ENCODE results near the gene TRIM29. TPM values are rescaled to one million over a fixed set of nuclear protein-coding genes. Genes with fewer than 3 reads are reported as not detected.

TRIM29 gene
- total RNA-seq, 2 donors from 2014 or later, result not detected

DNA sequence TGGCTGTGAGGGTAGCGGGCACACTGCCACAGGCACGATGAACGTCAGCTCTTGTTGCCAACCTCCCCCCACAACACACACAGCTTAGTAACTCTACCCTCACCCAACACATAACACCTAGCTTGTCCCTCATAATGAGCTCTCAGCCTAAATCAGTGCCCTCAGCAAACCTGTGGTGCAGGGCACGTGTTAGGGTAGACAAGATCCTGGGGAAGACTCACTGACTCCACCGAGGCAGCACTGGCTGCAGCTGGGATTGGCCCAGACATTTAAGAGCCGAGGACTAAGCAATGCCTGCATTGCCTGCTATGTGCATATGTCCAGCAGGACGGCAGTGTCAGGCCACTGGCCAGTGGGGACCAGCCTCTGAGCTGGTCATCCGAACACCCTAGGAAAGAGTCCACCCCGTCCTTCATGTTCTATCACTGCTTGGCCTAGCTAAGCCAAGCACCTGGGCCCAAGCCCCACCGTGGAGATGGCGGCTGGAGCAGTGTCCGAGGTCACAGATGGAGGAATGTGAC, 32.9 kb upstream of the TRIM29 start:
- Histone ChIP-seq H3K27me3 (ENCODE audit: control insufficient read depth, insufficient read depth, low read length, poor library complexity, severe bottlenecking) (peaks cover 97% of the 10 kb centered on the region), H3K27ac (ENCODE audit: low read depth, low read length) (no peak overlapping the region), H3K4me1 (ENCODE audit: control insufficient read depth, insufficient read depth, low read length) (no peaks in the 10 kb centered on the region), H3K36me3 (ENCODE audit: control insufficient read depth, insufficient read depth, low read length) (no peaks in the 10 kb centered on the region), H3K9ac (ENCODE audit: extremely low read depth, low read length, poor library complexity, severe bottlenecking) (no peak overlapping the region), H3K4me3 (ENCODE audit: low read length) (no peak overlapping the region), H3K9me3 (ENCODE audit: control insufficient read depth, low read length) (no peaks in the 10 kb centered on the region)
- Mint-ChIP-seq H3K27ac (no peak overlapping the region), H3K4me3 (no peak overlapping the region), H3K36me3 (ENCODE audit: low read depth) (no peaks in the 10 kb centered on the region), H3K9me3 (no peaks in the 10 kb centered on the region), H3K27me3 (ENCODE audit: insufficient read depth) (peaks cover 92% of the 10 kb centered on the region), H3K4me1 (peaks cover 4% of the 10 kb centered on the region)
- no peak for TF ChIP-seq CTCF (conservative IDR thresholded peaks at IDR 0.05)
- 89 to 92% methylated on average over 10 to 12 of the region's 12 CpGs for WGBS, 2 experiments (ENCODE audit: insufficient coverage in 1 of 2, insufficient read length in 1 of 2)
- no peak for DNase-seq

DNA sequence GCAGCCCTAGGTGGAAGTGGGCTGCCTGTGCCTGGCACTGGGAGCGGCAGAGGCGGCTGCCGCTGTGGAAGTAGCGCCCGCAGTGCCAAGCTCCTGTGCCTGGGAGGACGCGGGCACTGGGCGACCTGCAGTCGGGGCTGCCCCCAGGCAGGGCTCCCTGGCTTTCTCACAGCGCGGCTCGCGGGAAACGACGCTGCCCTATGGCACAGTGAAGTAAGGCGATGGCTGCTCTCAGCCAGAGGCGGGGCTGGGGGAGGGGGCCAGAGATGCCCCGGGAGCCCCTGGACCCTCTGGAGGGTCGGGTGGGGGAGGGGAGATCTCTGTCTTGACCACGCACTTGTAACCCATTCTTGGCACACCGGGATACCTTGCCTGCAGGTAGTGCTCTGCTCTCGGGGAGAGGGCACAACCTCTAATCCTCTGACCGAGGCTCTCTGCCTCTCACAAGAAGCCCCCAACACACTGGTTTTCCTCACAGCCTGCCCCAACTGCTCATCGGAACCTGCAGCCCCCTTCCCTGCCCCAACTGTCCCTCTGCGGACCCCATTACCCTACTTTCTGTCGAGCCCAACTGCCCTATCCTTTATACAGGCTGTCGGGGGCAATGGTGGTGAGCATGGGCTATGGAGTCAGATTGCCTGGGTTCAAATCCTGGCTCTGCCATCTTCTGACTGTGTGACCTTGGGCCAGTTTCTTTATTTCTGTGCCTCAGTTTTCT, 32.2 kb upstream of the TRIM29 start:
- Histone ChIP-seq H3K27me3 (ENCODE audit: control insufficient read depth, insufficient read depth, low read length, poor library complexity, severe bottlenecking) (peaks cover 97% of the 10 kb centered on the region), H3K27ac (ENCODE audit: low read depth, low read length) (no peak overlapping the region), H3K4me3 (ENCODE audit: low read length) (no peak overlapping the region), H3K9ac (ENCODE audit: extremely low read depth, low read length, poor library complexity, severe bottlenecking) (no peak overlapping the region), H3K4me1 (ENCODE audit: control insufficient read depth, insufficient read depth, low read length) (no peaks in the 10 kb centered on the region), H3K36me3 (ENCODE audit: control insufficient read depth, insufficient read depth, low read length) (no peaks in the 10 kb centered on the region), H3K9me3 (ENCODE audit: control insufficient read depth, low read length) (no peaks in the 10 kb centered on the region)
- TF ChIP-seq CTCF (conservative IDR thresholded peaks at IDR 0.05), result no peak
- peaks cover 4% of the 10 kb centered on the region for H3K4me1 Mint-ChIP-seq
- no peak overlapping the region for H3K27ac Mint-ChIP-seq
- peak; percentile 49 for DNase-seq
- WGBS, 2 experiments (ENCODE audit: insufficient coverage in 1 of 2, insufficient read length in 1 of 2), result 91% methylated on average over 13 to 27 of the region's 27 CpGs
- no peaks in the 10 kb centered on the region for H3K36me3 Mint-ChIP-seq (ENCODE audit: low read depth)
- H3K27me3 Mint-ChIP-seq (ENCODE audit: insufficient read depth), result peaks cover 91% of the 10 kb centered on the region
- H3K4me3 Mint-ChIP-seq, result no peak overlapping the region
- H3K9me3 Mint-ChIP-seq, result no peaks in the 10 kb centered on the region

GRCh38 chr11:120168960-120169681, 31.2 kb upstream of the TRIM29 start:
- Mint-ChIP-seq H3K4me3 (peak overlapping the region; percentile 61), H3K27ac (no peak overlapping the region), H3K9me3 (no peaks in the 10 kb centered on the region), H3K27me3 (ENCODE audit: insufficient read depth) (peaks cover 92% of the 10 kb centered on the region), H3K4me1 (peaks cover 4% of the 10 kb centered on the region), H3K36me3 (ENCODE audit: low read depth) (no peaks in the 10 kb centered on the region)
- 7 to 29% methylated on average over 18 to 71 of the region's 71 CpGs for WGBS, 2 experiments (ENCODE audit: insufficient coverage in 1 of 2, insufficient read length in 1 of 2)
- peak; percentile 95 for DNase-seq
- Histone ChIP-seq H3K36me3 (ENCODE audit: control insufficient read depth, insufficient read depth, low read length) (no peaks in the 10 kb centered on the region), H3K9me3 (ENCODE audit: control insufficient read depth, low read length) (no peaks in the 10 kb centered on the region), H3K9ac (ENCODE audit: extremely low read depth, low read length, poor library complexity, severe bottlenecking) (peak overlapping the region; percentile 20), H3K4me1 (ENCODE audit: control insufficient read depth, insufficient read depth, low read length) (no peaks in the 10 kb centered on the region), H3K4me3 (ENCODE audit: low read length) (peak overlapping the region; percentile 81), H3K27me3 (ENCODE audit: control insufficient read depth, insufficient read depth, low read length, poor library complexity, severe bottlenecking) (peaks cover 95% of the 10 kb centered on the region), H3K27ac (ENCODE audit: low read depth, low read length) (no peak overlapping the region)
- peak; percentile 100 for TF ChIP-seq CTCF (conservative IDR thresholded peaks at IDR 0.05)
